ENCODE results near the gene ERCC3. TPM values are rescaled to one million over a fixed set of nuclear protein-coding genes. Genes with fewer than 3 reads are reported as not detected.

ERCC3 gene
- total and polyA plus RNA-seq, 2 donors, result 31.2 to 36.9 TPM

- no peaks in the 10 kb centered on the region for H3K27me3 ChIP-seq (ENCODE audit: control insufficient read depth in 2 of 2, insufficient read depth in 1 of 2, low read length in 1 of 2)
Observed at GRCh38 chr2:127320586-127321275, 26.8 kb upstream of the ERCC3 start.

GRCh38 chr2:127320067-127320466 is 26.1 kb upstream of the ERCC3 start:
- no peaks in the 10 kb centered on the region for H3K27me3 ChIP-seq (ENCODE audit: control insufficient read depth in 2 of 2, insufficient read depth in 1 of 2, low read length in 1 of 2)
- H3K36me3 ChIP-seq (ENCODE audit: control insufficient read depth in 2 of 2, insufficient read depth in 2 of 2, low read length in 1 of 2), result peaks cover 38 to 76% of the 10 kb centered on the region in 2 donors
- DNase-seq (ENCODE audit: low read depth in 6 of 9, low spot score in 9 of 9), result no peak
- no peaks in the 10 kb centered on the region for H3K4me1 ChIP-seq (ENCODE audit: control insufficient read depth in 2 of 2, insufficient read depth in 2 of 2, low read length in 2 of 2)
- H3K4me3 ChIP-seq (ENCODE audit: low read length in 2 of 2), result no peak overlapping the region
- H3K27ac ChIP-seq (ENCODE audit: low read depth in 1 of 2, low read length in 1 of 2), result no peak overlapping the region
- H3K9me3 ChIP-seq (ENCODE audit: control insufficient read depth in 2 of 2, insufficient read depth in 1 of 2, low read length in 1 of 2), result peaks cover 3 to 9% of the 10 kb centered on the region in 2 donors
- 99% methylated on average over 1 of the region's 1 CpG for WGBS

More at GRCh38 chr2:127320586-127321275, 26.8 kb upstream of the ERCC3 start:
- peaks cover 3 to 9% of the 10 kb centered on the region in 2 donors for H3K9me3 ChIP-seq (ENCODE audit: control insufficient read depth in 2 of 2, insufficient read depth in 1 of 2, low read length in 1 of 2)
- no peaks in the 10 kb centered on the region for H3K4me1 ChIP-seq (ENCODE audit: control insufficient read depth in 2 of 2, insufficient read depth in 2 of 2, low read length in 2 of 2)
- H3K4me3 ChIP-seq (ENCODE audit: low read length in 2 of 2), result no peak overlapping the region
- WGBS, result 61% methylated on average over 1 of the region's 1 CpG
- DNase-seq (ENCODE audit: low read depth in 6 of 9, low spot score in 9 of 9), result no peak
- peaks cover 38 to 76% of the 10 kb centered on the region in 2 donors for H3K36me3 ChIP-seq (ENCODE audit: control insufficient read depth in 2 of 2, insufficient read depth in 2 of 2, low read length in 1 of 2)
- no peak overlapping the region for H3K27ac ChIP-seq (ENCODE audit: low read depth in 1 of 2, low read length in 1 of 2)

GRCh38 chr2:127314193-127314988 is 20.4 kb upstream of the ERCC3 start:
- 97% methylated on average over 7 of the region's 7 CpGs for whole genome bisulfite sequencing
- no peaks in the 10 kb centered on the region for H3K27me3 ChIP-seq (ENCODE audit: control insufficient read depth in 2 of 2, insufficient read depth in 1 of 2, low read length in 1 of 2)
- no peak for DNase-seq (ENCODE audit: low read depth in 6 of 9, low spot score in 9 of 9)
- no peak overlapping the region for H3K4me3 ChIP-seq (ENCODE audit: low read length in 2 of 2)
- no peaks in the 10 kb centered on the region for H3K4me1 ChIP-seq (ENCODE audit: control insufficient read depth in 2 of 2, insufficient read depth in 2 of 2, low read length in 2 of 2)
- H3K36me3 ChIP-seq (ENCODE audit: control insufficient read depth in 2 of 2, insufficient read depth in 2 of 2, low read length in 1 of 2), result peaks cover 43 to 81% of the 10 kb centered on the region in 2 donors
- H3K27ac ChIP-seq (ENCODE audit: low read depth in 1 of 2, low read length in 1 of 2), result no peak overlapping the region
- peaks cover 0 to 1% of the 10 kb centered on the region in 2 donors for H3K9me3 ChIP-seq (ENCODE audit: control insufficient read depth in 2 of 2, insufficient read depth in 1 of 2, low read length in 1 of 2)

- 93% methylated on average over 3 of the region's 3 CpGs for WGBS
- no peak overlapping the region for H3K27ac ChIP-seq (ENCODE audit: low read depth in 1 of 2, low read length in 1 of 2)
- no peaks in the 10 kb centered on the region for H3K9me3 ChIP-seq (ENCODE audit: control insufficient read depth in 2 of 2, insufficient read depth in 1 of 2, low read length in 1 of 2)
- no peak overlapping the region for H3K4me3 ChIP-seq (ENCODE audit: low read length in 2 of 2)
- no peaks in the 10 kb centered on the region for H3K4me1 ChIP-seq (ENCODE audit: control insufficient read depth in 2 of 2, insufficient read depth in 2 of 2, low read length in 2 of 2)
- DNase-seq (ENCODE audit: low read depth in 6 of 9, low spot score in 9 of 9), result no peak
- H3K36me3 ChIP-seq (ENCODE audit: control insufficient read depth in 2 of 2, insufficient read depth in 2 of 2, low read length in 1 of 2), result peaks cover 45 to 81% of the 10 kb centered on the region in 2 donors
- no peaks in the 10 kb centered on the region for H3K27me3 ChIP-seq (ENCODE audit: control insufficient read depth in 2 of 2, insufficient read depth in 1 of 2, low read length in 1 of 2)
Observed at GRCh38 chr2:127313406-127313805, 19.5 kb upstream of the ERCC3 start.

GRCh38 chr2:127310980-127311379 is 17.0 kb upstream of the ERCC3 start:
- no peaks in the 10 kb centered on the region for H3K4me1 ChIP-seq (ENCODE audit: control insufficient read depth in 2 of 2, insufficient read depth in 2 of 2, low read length in 2 of 2)
- no peak for DNase-seq (ENCODE audit: low read depth in 6 of 9, low spot score in 9 of 9)
- no peaks in the 10 kb centered on the region for H3K9me3 ChIP-seq (ENCODE audit: control insufficient read depth in 2 of 2, insufficient read depth in 1 of 2, low read length in 1 of 2)
- WGBS, result 98% methylated on average over 3 of the region's 3 CpGs
- H3K36me3 ChIP-seq (ENCODE audit: control insufficient read depth in 2 of 2, insufficient read depth in 2 of 2, low read length in 1 of 2), result peaks cover 50 to 76% of the 10 kb centered on the region in 2 donors
- H3K27ac ChIP-seq (ENCODE audit: low read depth in 1 of 2, low read length in 1 of 2), result no peak overlapping the region
- H3K4me3 ChIP-seq (ENCODE audit: low read length in 2 of 2), result no peak overlapping the region
- H3K27me3 ChIP-seq (ENCODE audit: control insufficient read depth in 2 of 2, insufficient read depth in 1 of 2, low read length in 1 of 2), result no peaks in the 10 kb centered on the region

- peaks cover 45 to 74% of the 10 kb centered on the region in 2 donors for H3K36me3 ChIP-seq (ENCODE audit: control insufficient read depth in 2 of 2, insufficient read depth in 2 of 2, low read length in 1 of 2)
- no peak overlapping the region for H3K27ac ChIP-seq (ENCODE audit: low read depth in 1 of 2, low read length in 1 of 2)
- H3K4me3 ChIP-seq (ENCODE audit: low read length in 2 of 2), result no peak overlapping the region
- DNase-seq (ENCODE audit: low read depth in 6 of 9, low spot score in 9 of 9), result no peak
- H3K4me1 ChIP-seq (ENCODE audit: control insufficient read depth in 2 of 2, insufficient read depth in 2 of 2, low read length in 2 of 2), result no peaks in the 10 kb centered on the region
- H3K27me3 ChIP-seq (ENCODE audit: control insufficient read depth in 2 of 2, insufficient read depth in 1 of 2, low read length in 1 of 2), result no peaks in the 10 kb centered on the region
- 99% methylated on average over 4 of the region's 4 CpGs for WGBS
- no peaks in the 10 kb centered on the region for H3K9me3 ChIP-seq (ENCODE audit: control insufficient read depth in 2 of 2, insufficient read depth in 1 of 2, low read length in 1 of 2)
Observed at GRCh38 chr2:127309468-127309867, 15.5 kb upstream of the ERCC3 start.

GRCh38 chr2:127308586-127309138 is 14.7 kb upstream of the ERCC3 start:
- H3K27ac ChIP-seq (ENCODE audit: low read depth in 1 of 2, low read length in 1 of 2), result no peak overlapping the region
- peaks cover 40 to 66% of the 10 kb centered on the region in 2 donors for H3K36me3 ChIP-seq (ENCODE audit: control insufficient read depth in 2 of 2, insufficient read depth in 2 of 2, low read length in 1 of 2)
- no peak for DNase-seq (ENCODE audit: low read depth in 6 of 9, low spot score in 9 of 9)
- 96% methylated on average over 7 of the region's 7 CpGs for WGBS
- H3K27me3 ChIP-seq (ENCODE audit: control insufficient read depth in 2 of 2, insufficient read depth in 1 of 2, low read length in 1 of 2), result no peaks in the 10 kb centered on the region
- H3K9me3 ChIP-seq (ENCODE audit: control insufficient read depth in 2 of 2, insufficient read depth in 1 of 2, low read length in 1 of 2), result no peaks in the 10 kb centered on the region
- H3K4me1 ChIP-seq (ENCODE audit: control insufficient read depth in 2 of 2, insufficient read depth in 2 of 2, low read length in 2 of 2), result no peaks in the 10 kb centered on the region
- H3K4me3 ChIP-seq (ENCODE audit: low read length in 2 of 2), result no peak overlapping the region

- Histone ChIP-seq H3K36me3 (ENCODE audit: control insufficient read depth in 2 of 2, insufficient read depth in 2 of 2, low read length in 1 of 2) (peaks cover 29 to 46% of the 10 kb centered on the region in 2 donors), H3K27me3 (ENCODE audit: control insufficient read depth in 2 of 2, insufficient read depth in 1 of 2, low read length in 1 of 2) (no peaks in the 10 kb centered on the region), H3K27ac (ENCODE audit: low read depth in 1 of 2, low read length in 1 of 2) (no peak overlapping the region), H3K4me3 (ENCODE audit: low read length in 2 of 2) (no peak overlapping the region), H3K9me3 (ENCODE audit: control insufficient read depth in 2 of 2, insufficient read depth in 1 of 2, low read length in 1 of 2) (no peaks in the 10 kb centered on the region), H3K4me1 (ENCODE audit: control insufficient read depth in 2 of 2, insufficient read depth in 2 of 2, low read length in 2 of 2) (no peaks in the 10 kb centered on the region)
- WGBS, result 92% methylated on average over 4 of the region's 4 CpGs
- DNase-seq (ENCODE audit: low read depth in 6 of 9, low spot score in 9 of 9), result no peak
Observed at GRCh38 chr2:127305990-127306585, 12.1 kb upstream of the ERCC3 start.

GRCh38 chr2:127302168-127302567 is 8.2 kb upstream of the ERCC3 start:
- no peaks in the 10 kb centered on the region for H3K27me3 ChIP-seq (ENCODE audit: control insufficient read depth in 2 of 2, insufficient read depth in 1 of 2, low read length in 1 of 2)
- no peak for DNase-seq (ENCODE audit: low read depth in 6 of 9, low spot score in 9 of 9)
- peaks cover 7 to 19% of the 10 kb centered on the region in 2 donors for H3K36me3 ChIP-seq (ENCODE audit: control insufficient read depth in 2 of 2, insufficient read depth in 2 of 2, low read length in 1 of 2)
- H3K27ac ChIP-seq (ENCODE audit: low read depth in 1 of 2, low read length in 1 of 2), result no peak overlapping the region
- H3K9me3 ChIP-seq (ENCODE audit: control insufficient read depth in 2 of 2, insufficient read depth in 1 of 2, low read length in 1 of 2), result no peaks in the 10 kb centered on the region
- no peak overlapping the region for H3K4me3 ChIP-seq (ENCODE audit: low read length in 2 of 2)
- WGBS, result 98% methylated on average over 1 of the region's 1 CpG
- H3K4me1 ChIP-seq (ENCODE audit: control insufficient read depth in 2 of 2, insufficient read depth in 2 of 2, low read length in 2 of 2), result no peaks in the 10 kb centered on the region

Data from thymus (tissue), 11 donors.